Astrocyte of the cerebellum (primary cell): ENCODE data around the gene TOMM34.

Source experiments
- DNase-seq: peaks from one replicate; pipeline ENCODE4 v3.0.0-alpha.2; 2011; ENCODE audit warnings: low read depth
- H3K4me3 ChIP-seq: 2 replicates; pipeline ENCODE4 v1.5.1; 2011; ENCODE audit warnings: mild to moderate bottlenecking, low read depth, low read length, moderate library complexity
- CTCF ChIP-seq: IDR thresholded peaks from 2 replicates; pipeline ENCODE4 v1.5.1; 2012; ENCODE audit warnings: low read length, low read depth, moderate library complexity, mild to moderate bottlenecking; ENCODE audit errors: missing control alignments
- in situ Hi-C: cut with HindIII; loops from 2 replicates; pipeline ENCODE4 v1.10.0; 2017; ENCODE audit warnings: low sequenced_read_pairs

TOMM34 gene

GRCh38 chr20:44990425-44990824 is 30.2 kb upstream of the TOMM34 start:
- H3K4me3 ChIP-seq = no peak overlapping the region
- DNase-seq = no peak
- TF ChIP-seq CTCF = no peak
- in situ Hi-C loops = no loop called here

- H3K4me3 ChIP-seq = no peak overlapping the region
- in situ Hi-C loops = no loop called here
- no peak for TF ChIP-seq CTCF
- no peak for DNase-seq
These were observed 28.5 kb upstream of the TOMM34 start for GRCh38 chr20:44988631-44989171.

- TF ChIP-seq CTCF = no peak
- in situ Hi-C loops = no loop called here
- no peak overlapping the region for H3K4me3 ChIP-seq
- DNase-seq = no peak
These were observed 23.0 kb upstream of the TOMM34 start for GRCh38 chr20:44983093-44983674.

GRCh38 chr20:44981736-44982406 is 21.7 kb upstream of the TOMM34 start:
- in situ Hi-C loops = no loop called here
- TF ChIP-seq CTCF = no peak
- DNase-seq = no peak
- no peak overlapping the region for H3K4me3 ChIP-seq

- no peak for TF ChIP-seq CTCF
- in situ Hi-C loops = no loop called here
- no peak for DNase-seq
- H3K4me3 ChIP-seq = no peak overlapping the region
These were observed 19.0 kb upstream of the TOMM34 start for GRCh38 chr20:44979090-44979621.

- no peak for DNase-seq
- no peak overlapping the region for H3K4me3 ChIP-seq
- TF ChIP-seq CTCF = no peak
- in situ Hi-C loops = no loop called here
These were observed 16.5 kb upstream of the TOMM34 start for GRCh38 chr20:44976698-44977097.
